ENCODE data around the gene CUL5. TPM values are rescaled to one million over a fixed set of nuclear protein-coding genes. Genes with fewer than 3 reads are reported as not detected.

The CUL5 gene
- 36.9 and 45.2 TPM in 2 replicates for total RNA-seq

DNA sequence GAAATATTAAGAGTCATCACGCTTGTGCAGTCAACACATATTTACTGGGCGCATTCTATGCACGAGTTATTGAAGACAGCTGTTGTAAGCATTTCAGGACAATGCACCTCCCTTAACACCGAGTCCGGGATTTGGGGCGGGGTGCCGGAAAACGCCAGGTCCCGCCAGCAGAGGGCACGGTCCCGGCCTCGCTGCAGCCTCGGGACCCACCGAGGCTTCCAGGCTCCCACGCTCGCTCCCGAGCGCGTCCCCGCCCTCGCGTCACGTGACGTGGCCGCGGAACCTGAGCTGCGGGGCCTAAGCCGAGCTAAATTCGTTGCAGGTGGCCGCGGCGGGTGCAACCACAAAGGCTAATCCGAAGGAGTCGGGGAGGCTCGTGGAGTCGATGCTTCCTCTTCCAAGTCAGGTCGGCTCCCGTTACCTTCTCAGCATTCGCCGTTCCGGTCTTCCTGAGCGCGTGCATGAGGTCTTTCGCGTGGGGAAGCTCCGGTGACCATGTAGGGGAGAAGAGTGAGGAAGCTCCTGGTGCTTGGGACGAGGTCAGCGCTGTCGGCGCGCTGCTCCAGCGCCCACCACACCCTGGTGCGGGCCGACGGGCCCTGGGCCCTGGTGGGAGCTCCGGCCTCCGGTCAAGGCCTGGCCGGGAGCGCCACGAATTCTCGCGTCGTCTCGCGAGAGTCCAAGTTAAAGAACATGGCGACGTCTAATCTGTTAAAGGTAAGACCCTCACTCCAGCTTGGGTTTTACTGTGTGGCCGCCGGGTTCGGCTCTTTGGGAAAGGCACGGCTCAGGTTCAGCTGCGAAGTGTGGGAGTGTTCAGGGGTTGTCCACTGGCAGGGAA lies at the start of gene CUL5:
CUL5 (plus strand) TSS at position 243 of the 841 bp plus-strand sequence; CDS start at position 694, 451 bp downstream.

DNA sequence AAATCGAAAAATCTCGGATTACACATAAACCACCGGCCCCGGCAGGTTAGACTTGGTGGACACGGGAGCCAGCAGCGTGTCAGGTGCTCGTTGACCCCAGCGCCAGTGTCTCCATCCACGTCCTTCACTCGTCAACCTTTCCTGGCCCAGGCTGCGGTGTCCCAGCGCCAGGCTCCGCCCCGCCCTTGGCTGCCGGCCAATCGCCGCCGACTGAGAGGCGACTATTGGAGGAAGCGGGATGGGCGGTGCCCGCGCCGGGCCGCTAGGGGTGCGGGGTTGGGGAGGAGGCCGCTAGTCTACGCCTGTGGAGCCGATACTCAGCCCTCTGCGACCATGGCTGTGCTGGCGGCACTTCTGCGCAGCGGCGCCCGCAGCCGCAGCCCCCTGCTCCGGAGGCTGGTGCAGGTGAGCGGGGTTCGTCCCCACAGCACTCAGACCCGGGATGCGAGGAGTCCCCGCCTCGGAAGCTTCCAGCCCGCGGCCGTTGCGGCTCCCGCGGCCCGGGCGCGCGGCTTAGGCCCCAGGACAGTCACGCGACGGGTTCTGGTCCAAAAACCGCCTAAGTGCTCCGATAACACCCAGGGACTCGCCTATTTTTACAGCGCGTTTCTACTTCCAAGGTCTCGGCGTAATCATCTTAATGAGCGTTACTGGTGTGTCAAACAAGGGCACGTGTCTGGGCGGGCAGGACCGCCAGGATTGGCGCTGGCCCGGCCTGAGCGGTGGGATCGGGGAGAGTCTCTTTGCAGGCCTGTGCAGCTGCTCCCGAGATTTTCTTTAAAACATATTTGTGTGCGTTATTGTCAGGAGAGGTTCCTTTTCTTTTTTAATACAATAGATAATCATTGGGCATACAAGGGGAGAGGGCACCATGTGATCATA lies 112.8 kb downstream of the CUL5 start, which contains the start of gene ACAT1:
ACAT1 (plus strand) TSS at position 294 of the 882 bp plus-strand sequence; CDS start at position 334, 40 bp downstream.

Small RNAs within 50 kb of the gene (small RNA-seq; reads per million reads assigned to genes)
- not detected for gene RF00019

Other genes starting within 250 kb of the CUL5 start
- 91.1 and 107 TPM in 2 replicates for gene SLC35F2, start 150.1 kb upstream of the CUL5 start, total RNA-seq
- gene RAB39A, start 80.5 kb upstream of the CUL5 start, total RNA-seq, result 0.19 TPM in 1 of 2 replicates, not detected in the other
- gene ACAT1, start 112.7 kb downstream of the CUL5 start, total RNA-seq, result 46.7 and 84.0 TPM in 2 replicates
- 20.6 and 22.1 TPM in 2 replicates for gene NPAT, start 213.7 kb downstream of the CUL5 start, total RNA-seq
- 50.3 and 51.0 TPM in 2 replicates for gene ATM, start 214.2 kb downstream of the CUL5 start, total RNA-seq